Mesodermal cell (in vitro differentiated cells): ENCODE data around the gene GSDMA.
A peak's percentile ranks its signal among the peaks of the same experiment; 100 is the strongest.

Source experiments
- H3K27ac ChIP-seq: 2 replicates; pipeline ENCODE4 v1.7.0; 2013; ENCODE audit warnings: mild to moderate bottlenecking, low read depth, low read length, moderate library complexity; ENCODE audit not compliant: severe bottlenecking
- H3K36me3 ChIP-seq: 2 replicates; pipeline ENCODE4 v1.7.1; 2013; ENCODE audit warnings: mild to moderate bottlenecking, low read length, moderate library complexity; ENCODE audit not compliant: control insufficient read depth, insufficient read depth
- H3K4me1 ChIP-seq: one replicate; pipeline ENCODE4 v1.7.1; 2013; ENCODE audit warnings: mild to moderate bottlenecking, low read length; ENCODE audit not compliant: insufficient read depth, control insufficient read depth, poor library complexity, severe bottlenecking
- H3K4me3 ChIP-seq: 2 replicates; pipeline ENCODE4 v1.7.0; 2013; ENCODE audit warnings: low read length, control low read depth, mild to moderate bottlenecking; ENCODE audit not compliant: insufficient read depth, poor library complexity, severe bottlenecking; ENCODE audit errors: extremely low read depth
- H3K9me3 ChIP-seq: 2 replicates; pipeline ENCODE4 v1.7.1; 2013; ENCODE audit warnings: mild to moderate bottlenecking, low read length, moderate library complexity; ENCODE audit not compliant: control insufficient read depth
- WGBS, 2 experiments: methylation state at CpG; one replicate each; pipeline ENCODE4 v1.1.5; 2013; ENCODE audit warnings: missing lambda C conversion rate in 2 of 2; ENCODE audit not compliant: insufficient coverage in 2 of 2; 5-methylcytosine and 5-hydroxymethylcytosine counted together

GSDMA gene

DNA sequence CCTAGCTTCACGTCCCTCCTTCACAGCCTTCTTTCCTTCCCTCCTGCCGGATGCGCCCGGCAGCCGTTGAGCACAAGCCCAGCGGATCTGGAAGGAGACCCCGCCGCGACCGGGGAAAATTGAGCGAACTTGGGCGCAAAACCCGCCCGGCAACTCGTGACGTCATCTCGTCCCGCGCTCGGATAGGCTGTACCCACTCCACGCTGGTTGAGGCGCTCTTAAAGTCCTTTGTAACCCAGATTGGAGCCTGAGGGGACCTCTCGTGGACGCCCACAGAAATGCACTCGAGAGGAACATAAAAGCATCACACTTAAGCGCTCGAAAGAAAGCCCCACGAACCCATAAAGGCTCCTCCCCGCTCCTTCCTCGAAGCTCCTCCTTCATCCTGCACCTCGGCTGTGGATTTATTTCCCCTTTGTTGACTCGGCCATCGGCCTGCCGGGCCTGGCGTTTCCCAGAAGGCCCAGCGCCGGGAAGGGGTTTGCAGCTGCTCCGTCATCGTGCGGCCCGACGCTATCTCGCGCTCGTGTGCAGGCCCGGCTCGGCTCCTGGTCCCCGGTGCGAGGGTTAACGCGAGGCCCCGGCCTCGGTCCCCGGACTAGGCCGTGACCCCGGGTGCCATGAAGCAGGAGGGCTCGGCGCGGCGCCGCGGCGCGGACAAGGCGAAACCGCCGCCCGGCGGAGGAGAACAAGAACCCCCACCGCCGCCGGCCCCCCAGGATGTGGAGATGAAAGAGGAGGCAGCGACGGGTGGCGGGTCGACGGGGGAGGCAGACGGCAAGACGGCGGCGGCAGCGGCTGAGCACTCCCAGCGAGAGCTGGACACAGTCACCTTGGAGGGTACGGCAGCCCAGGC lies 17.8 kb downstream of the GSDMA start, which contains the start of gene PSMD3:
Gene PSMD3 (plus strand): TSS at position 457 of the 856 bp plus-strand sequence. CDS start 164 bp downstream, at position 621.
- 0% methylated on average over 73 to 76 of the region's 84 CpGs for WGBS, 2 experiments
- Histone ChIP-seq H3K9me3 (no peaks in the 10 kb centered on the region), H3K4me3 (peak within 1 kb of the TSS; percentile 95), H3K27ac (peak within 1 kb of the TSS; percentile 96), H3K36me3 (peaks cover 21% of the 10 kb centered on the region), H3K4me1 (peaks cover 11% of the 10 kb centered on the region)

DNA sequence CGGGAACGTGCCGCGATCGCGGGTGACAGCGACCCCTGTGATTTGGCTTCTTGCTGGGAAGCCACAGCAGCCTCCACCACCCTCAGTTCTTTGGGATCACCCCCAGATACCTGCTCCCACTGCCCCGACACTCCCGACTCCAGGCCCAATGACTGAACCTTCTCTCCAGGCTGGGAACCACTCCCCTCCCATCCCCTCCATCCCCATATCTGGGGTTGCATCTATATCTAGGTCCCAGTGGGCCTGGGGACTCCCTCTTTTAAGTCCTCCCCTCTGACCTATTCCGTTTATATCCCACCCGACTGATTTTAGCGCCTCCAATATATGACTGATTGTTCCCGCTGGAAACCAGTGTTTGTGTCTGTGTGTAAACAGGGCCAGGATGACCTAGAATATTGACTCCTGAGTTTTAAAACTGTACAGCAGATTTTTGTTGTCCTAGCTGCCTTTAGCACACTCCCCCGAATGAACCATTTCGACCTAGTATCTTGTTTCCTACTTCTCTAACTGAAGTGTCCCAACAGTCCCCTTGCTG lies 18.5 kb downstream of the GSDMA start:
- H3K4me3 ChIP-seq = peak overlapping the region; percentile 95
- peak overlapping the region; percentile 96 for H3K27ac ChIP-seq
- peaks cover 28% of the 10 kb centered on the region for H3K36me3 ChIP-seq
- H3K4me1 ChIP-seq = peaks cover 11% of the 10 kb centered on the region
- no peaks in the 10 kb centered on the region for H3K9me3 ChIP-seq
- 2% methylated on average over 11 of the region's 15 CpGs for WGBS, 2 experiments

GRCh38 chr17:39981766-39982375 lies 19.1 kb downstream of the GSDMA start:
- WGBS, 2 experiments = 19 to 37% methylated on average over 3 to 7 of the region's 7 CpGs

DNA sequence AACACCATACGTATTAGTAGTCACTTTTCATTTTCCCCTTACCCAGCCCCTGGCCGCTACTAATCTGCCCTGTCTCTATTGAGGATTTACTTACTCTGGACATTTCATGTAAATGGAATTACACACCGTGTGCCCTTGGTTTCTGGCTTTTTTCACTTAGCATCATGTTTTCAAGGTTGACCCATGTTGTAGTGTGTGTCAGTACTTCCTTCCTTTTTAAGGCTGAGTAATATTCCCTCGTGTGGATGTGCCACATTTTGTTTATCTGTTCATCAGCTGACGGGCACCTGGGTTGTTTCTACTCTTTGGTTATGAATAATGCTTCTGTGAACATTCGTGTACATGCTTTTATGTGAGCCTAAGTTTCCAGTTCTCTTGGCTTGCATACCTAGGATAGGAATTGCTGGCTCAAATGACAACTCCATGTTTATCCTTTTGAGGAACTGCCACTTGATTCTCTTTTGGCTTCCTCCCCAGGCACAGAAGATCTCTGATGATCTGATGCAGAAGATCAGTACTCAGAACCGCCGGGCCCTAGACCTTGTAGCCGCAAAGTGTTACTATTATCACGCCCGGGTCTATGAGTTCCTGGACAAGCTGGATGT lies 25.5 kb downstream of the GSDMA start:
- Histone ChIP-seq H3K9me3 (no peaks in the 10 kb centered on the region), H3K36me3 (peaks cover 97% of the 10 kb centered on the region), H3K4me3 (no peak overlapping the region), H3K27ac (no peak overlapping the region), H3K4me1 (no peaks in the 10 kb centered on the region)
- WGBS, 2 experiments = 96 to 100% methylated on average over 10 to 11 of the region's 11 CpGs

More at GRCh38 chr17:39981766-39982375, 19.1 kb downstream of the GSDMA start:
- Histone ChIP-seq H3K4me3 (peak overlapping the region; percentile 95), H3K36me3 (peaks cover 34% of the 10 kb centered on the region), H3K4me1 (peaks cover 11% of the 10 kb centered on the region), H3K27ac (no peak overlapping the region), H3K9me3 (no peaks in the 10 kb centered on the region)

- Histone ChIP-seq H3K27ac (no peak overlapping the region), H3K4me1 (no peaks in the 10 kb centered on the region), H3K9me3 (no peaks in the 10 kb centered on the region), H3K36me3 (peaks cover 87% of the 10 kb centered on the region), H3K4me3 (no peak overlapping the region)
- WGBS, 2 experiments = 95% methylated on average over 11 of the region's 11 CpGs
These were observed 31.6 kb downstream of the GSDMA start for GRCh38 chr17:39994448-39994847.

- Histone ChIP-seq H3K4me3 (no peak overlapping the region), H3K9me3 (no peaks in the 10 kb centered on the region), H3K27ac (no peak overlapping the region), H3K4me1 (no peaks in the 10 kb centered on the region), H3K36me3 (peaks cover 77% of the 10 kb centered on the region)
- 98% methylated on average over 5 to 6 of the region's 6 CpGs for WGBS, 2 experiments
These were observed 32.6 kb downstream of the GSDMA start for GRCh38 chr17:39995438-39995837.

GRCh38 chr17:39996162-39996561 lies 33.4 kb downstream of the GSDMA start:
- H3K4me3 ChIP-seq = no peak overlapping the region
- peaks cover 69% of the 10 kb centered on the region for H3K36me3 ChIP-seq
- 95 to 98% methylated on average over 4 to 7 of the region's 8 CpGs for WGBS, 2 experiments

DNA sequence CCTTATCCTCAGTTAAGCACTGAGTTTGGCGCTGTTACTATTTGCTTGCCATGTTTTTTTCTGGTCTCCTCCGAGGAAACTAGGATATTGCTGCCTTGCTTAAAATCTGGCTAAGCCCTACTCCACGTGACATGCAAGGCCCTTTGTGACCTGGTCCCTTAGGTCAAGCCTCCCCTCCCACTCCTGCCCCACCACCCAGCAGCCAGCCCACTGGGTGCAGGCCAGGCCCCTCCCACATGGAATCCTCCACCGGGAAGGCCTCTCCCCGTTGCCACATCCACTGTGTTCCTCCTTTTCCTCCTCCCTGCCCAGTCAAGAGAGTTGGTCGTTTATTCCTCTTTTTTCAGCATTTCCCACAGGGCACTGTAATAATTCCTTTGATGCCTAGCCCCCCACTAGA lies 34.0 kb downstream of the GSDMA start:
- no peak overlapping the region for H3K27ac ChIP-seq
- H3K4me1 ChIP-seq = no peaks in the 10 kb centered on the region
- no peaks in the 10 kb centered on the region for H3K9me3 ChIP-seq
- H3K4me3 ChIP-seq = no peak overlapping the region
- WGBS, 2 experiments = 86 to 90% methylated on average over 5 to 6 of the region's 6 CpGs
- H3K36me3 ChIP-seq = peaks cover 63% of the 10 kb centered on the region

More at GRCh38 chr17:39996162-39996561, 33.4 kb downstream of the GSDMA start:
- no peak overlapping the region for H3K27ac ChIP-seq
- no peaks in the 10 kb centered on the region for H3K9me3 ChIP-seq
- no peaks in the 10 kb centered on the region for H3K4me1 ChIP-seq

DNA sequence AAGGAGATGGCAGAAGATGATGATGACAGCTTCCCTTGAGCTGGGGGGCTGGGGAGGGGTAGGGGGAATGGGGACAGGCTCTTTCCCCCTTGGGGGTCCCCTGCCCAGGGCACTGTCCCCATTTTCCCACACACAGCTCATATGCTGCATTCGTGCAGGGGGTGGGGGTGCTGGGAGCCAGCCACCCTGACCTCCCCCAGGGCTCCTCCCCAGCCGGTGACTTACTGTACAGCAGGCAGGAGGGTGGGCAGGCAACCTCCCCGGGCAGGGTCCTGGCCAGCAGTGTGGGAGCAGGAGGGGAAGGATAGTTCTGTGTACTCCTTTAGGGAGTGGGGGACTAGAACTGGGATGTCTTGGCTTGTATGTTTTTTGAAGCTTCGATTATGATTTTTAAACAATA lies 34.7 kb downstream of the GSDMA start:
- 90 to 100% methylated on average over 1 to 2 of the region's 4 CpGs for WGBS, 2 experiments
- H3K36me3 ChIP-seq = peaks cover 56% of the 10 kb centered on the region
- H3K9me3 ChIP-seq = no peaks in the 10 kb centered on the region
- no peak overlapping the region for H3K4me3 ChIP-seq
- H3K27ac ChIP-seq = no peak overlapping the region
- H3K4me1 ChIP-seq = no peaks in the 10 kb centered on the region

GRCh38 chr17:39999067-39999466 lies 36.3 kb downstream of the GSDMA start:
- Histone ChIP-seq H3K4me1 (no peaks in the 10 kb centered on the region), H3K4me3 (no peak overlapping the region), H3K27ac (no peak overlapping the region), H3K36me3 (peaks cover 40% of the 10 kb centered on the region), H3K9me3 (no peaks in the 10 kb centered on the region)
- 95 to 96% methylated on average over 2 of the region's 4 CpGs for WGBS, 2 experiments
